Measurements from ENCODE around the gene TMPRSS3.

DNA sequence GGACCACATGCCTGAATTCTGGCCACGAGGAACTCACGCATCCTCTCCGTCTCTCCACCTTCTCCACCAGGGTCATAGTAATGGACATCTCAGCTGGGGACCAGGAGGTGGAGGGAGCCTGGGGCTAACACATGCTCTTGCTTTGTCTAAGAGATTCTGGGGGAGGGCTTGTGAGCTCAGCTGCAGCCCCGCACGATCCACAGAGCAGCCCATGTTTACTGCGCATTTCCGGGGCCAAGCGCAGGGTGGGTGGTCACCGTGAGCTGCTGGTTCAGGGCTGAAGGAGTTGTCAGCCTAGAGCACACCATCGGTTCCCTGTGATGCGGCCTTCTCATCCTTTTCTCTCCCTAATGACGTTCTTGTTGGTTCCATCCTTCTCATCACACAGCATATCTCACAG, 37.6 kb downstream of the TMPRSS3 start:
- TF ChIP-seq ZNF274 (IDR thresholded peaks at IDR 0.05; ENCODE audit: low read depth, low read length) (no peak), YY1 (IDR thresholded peaks at IDR 0.05; ENCODE audit: insufficient read depth, insufficient read length) (no peak)

All from NT2/D1 (cell line).